GM21367 (cell line): Measurements from ENCODE around the gene DNAH6.

Experiments used
- ATAC-seq: cut with Tn5 transposase; IDR thresholded peaks from one replicate; pipeline ENCODE4 v1.9.1; 2021; ENCODE audit not compliant: unreplicated experiment

DNAH6 gene

GRCh38 chr2:84690225-84690624 lies 173.9 kb downstream of the DNAH6 start:
- no peak for ATAC-seq

GRCh38 chr2:84694088-84694622 lies 177.9 kb downstream of the DNAH6 start:
- ATAC-seq = no peak

DNA sequence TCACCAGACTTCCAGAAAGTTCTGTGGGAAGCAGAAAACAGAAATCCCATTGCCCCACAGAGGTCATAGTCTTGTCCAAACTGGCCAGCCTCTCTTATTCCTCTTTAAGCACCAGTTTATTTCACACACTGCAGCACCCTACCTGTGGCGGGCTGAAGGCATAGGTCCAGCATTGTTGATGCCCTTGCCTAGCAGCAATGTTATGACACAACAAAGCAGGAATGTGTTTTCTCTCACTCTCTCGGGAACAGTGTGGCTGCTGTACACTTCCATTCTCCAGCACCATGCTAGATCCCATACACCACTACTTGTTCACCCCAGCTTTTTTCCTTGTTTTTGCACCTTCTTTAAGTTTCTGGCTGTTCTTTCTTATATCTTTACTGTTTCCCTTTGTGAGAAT lies 181.6 kb downstream of the DNAH6 start:
- ATAC-seq = no peak

DNA sequence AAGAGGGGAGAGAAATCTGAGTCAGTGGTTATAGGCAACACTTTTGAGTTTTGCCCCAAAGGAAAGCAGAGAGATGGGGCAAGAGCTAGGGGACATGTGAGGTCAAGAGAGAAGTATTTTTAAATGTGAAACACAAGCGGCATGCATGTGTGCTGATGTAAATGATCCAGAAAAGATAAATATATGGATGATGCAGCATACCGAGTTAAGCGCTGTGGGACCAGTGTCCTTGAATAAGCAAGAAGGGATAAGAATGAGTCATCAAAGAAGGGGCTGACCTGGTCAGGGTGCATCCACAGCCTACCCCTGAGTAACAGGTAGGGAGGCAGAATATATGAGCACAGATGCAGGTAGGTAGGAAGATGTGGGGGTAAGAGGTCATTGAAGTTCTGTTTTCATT lies 183.7 kb downstream of the DNAH6 start:
- ATAC-seq = no peak

- ATAC-seq = no peak
Observed at GRCh38 chr2:84701880-84702279, 185.6 kb downstream of the DNAH6 start.

- no peak for ATAC-seq
Observed at GRCh38 chr2:84702941-84703340, 186.6 kb downstream of the DNAH6 start.

DNA sequence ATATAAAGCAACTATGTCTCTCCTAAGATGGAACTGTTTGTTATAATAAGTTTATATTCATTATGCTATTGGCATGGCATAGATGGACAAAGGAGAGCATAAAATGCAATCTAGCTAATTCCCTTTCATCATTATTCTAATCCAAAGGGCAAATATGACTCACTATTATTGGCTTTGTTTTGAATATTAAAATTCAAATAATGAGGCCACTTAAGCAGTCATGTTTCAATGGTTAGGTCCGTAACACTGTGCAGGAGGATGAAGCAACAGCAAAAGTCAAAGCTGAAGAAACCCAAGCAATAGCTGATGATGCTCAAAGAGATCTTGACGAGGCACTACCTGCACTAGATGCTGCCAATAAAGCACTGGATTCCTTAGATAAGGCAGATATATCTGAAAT lies 187.5 kb downstream of the DNAH6 start:
- no peak for ATAC-seq

DNA sequence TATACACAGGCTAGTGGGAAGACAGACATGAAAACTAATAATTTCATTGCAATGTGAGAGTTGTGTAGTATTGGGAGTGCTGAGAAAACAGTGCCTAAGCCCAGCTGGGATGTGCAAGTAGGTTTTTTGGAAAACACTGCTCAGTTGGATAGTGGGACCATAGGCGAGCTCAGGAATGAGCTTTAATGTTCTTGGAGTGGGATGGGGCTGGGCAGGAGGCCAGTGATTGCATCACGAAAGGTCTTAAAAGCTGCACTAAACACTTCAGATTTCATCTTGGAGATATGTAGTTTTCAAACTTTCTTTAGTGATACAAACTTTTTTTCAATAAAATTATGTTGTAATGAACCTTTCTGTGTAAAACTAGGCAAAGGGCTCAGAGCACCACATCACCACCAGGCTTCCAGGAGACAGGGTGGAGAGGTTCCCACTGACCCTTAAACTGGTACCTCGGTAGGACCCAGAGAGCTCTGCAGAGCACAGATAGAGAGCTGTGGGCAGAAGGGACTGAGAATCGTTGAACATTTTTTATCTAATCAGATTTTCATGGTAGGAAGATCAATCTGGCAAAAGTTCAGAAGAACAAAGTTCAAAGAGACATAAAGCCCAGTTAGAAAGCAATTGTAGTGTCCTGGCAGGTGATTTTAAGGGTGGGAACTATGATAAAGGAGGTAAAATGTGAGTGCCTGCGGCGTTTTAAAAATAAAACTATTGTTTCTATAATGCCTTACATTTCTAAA lies 188.4 kb downstream of the DNAH6 start:
- ATAC-seq = no peak

DNA sequence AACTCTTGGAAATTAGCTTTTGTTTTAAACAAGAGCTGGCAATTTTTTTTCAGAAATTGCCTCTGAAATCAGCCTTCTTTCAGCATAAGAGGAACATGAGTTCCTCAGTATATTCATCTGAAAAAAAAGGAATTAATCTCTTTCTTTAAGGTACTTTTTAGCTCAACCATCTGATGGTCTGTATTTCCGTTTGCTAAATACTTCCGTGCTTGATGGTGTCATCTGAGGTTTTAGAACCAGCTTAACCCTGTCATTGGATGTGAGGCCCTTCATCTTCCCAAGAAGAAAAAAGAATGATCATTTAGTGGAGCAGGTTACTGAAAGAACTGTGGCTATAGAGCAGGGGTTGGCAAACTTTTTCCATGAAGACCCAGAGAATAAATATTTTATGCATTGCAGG lies 189.6 kb downstream of the DNAH6 start:
- ATAC-seq = no peak

DNA sequence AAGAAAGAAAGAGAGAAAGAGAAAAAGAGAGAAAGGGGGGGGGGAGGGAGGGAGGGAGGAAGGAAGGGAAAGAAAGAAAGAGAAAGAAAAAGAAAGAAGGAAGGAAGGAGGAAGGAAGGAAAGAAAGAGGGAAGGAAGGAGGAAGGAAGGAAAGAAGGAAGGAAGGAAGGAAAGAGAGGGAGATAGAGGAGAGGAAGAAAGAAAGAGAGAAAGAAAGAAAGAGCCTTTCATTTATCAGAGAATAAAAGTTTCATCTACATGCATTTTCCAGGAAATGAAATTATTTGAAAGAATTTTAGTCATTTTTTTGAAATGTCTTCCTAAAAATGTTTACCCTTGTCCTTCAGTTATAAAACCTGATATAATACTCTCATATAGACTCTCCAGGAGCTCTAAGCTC lies 192.1 kb downstream of the DNAH6 start:
- no peak for ATAC-seq

GRCh38 chr2:84711651-84712050 lies 195.4 kb downstream of the DNAH6 start:
- ATAC-seq = no peak

GRCh38 chr2:84713441-84713840 lies 197.1 kb downstream of the DNAH6 start:
- no peak for ATAC-seq

GRCh38 chr2:84716564-84716963 lies 200.3 kb downstream of the DNAH6 start:
- no peak for ATAC-seq

- no peak for ATAC-seq
Observed at GRCh38 chr2:84717302-84717701, 201.0 kb downstream of the DNAH6 start.

DNA sequence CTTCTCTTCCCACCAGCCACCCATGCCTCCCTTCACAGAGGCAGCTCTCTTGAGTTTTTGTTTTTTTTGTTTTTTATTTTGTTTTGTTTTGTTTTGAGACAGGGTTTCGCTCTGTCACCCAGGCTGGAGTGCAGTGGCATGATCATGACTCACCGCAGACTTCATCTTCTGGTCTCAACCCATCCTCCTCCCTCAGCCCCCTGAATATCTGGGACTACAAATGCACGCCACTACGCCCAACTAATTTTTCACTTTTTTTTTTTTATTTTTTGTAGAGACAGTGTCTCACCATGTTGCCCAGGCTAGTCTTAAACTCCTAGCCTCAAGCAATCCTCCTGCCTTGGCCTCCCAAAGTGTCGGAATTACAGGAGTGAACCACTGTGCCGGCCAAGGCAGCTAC lies 203.1 kb downstream of the DNAH6 start:
- ATAC-seq = no peak

- no peak for ATAC-seq
Observed at GRCh38 chr2:84723831-84724230, 207.5 kb downstream of the DNAH6 start.

GRCh38 chr2:84725717-84726116 lies 209.4 kb downstream of the DNAH6 start:
- ATAC-seq = no peak

DNA sequence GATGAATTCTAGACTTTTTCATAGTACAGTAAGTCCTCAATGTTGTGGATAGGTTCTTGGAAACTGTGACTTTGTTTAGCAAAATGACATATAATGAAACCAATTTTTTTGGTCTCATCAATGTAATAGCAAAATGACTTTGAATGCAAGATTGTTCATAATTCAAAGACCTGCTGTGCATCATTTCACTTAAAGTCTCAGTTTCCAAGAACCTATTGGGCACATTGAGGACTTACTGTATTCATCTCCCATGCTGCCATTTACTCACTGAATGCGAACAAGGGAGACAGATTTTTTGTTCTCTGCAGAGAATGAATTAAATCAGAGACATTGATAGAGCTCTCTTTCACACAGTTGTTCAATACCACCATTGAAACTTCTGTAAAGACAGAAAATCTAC lies 211.0 kb downstream of the DNAH6 start:
- no peak for ATAC-seq

- ATAC-seq = no peak
Observed at GRCh38 chr2:84729224-84729623, 212.9 kb downstream of the DNAH6 start.

- no peak for ATAC-seq
Observed at GRCh38 chr2:84731185-84731584, 214.9 kb downstream of the DNAH6 start.

- no peak for ATAC-seq
Observed at GRCh38 chr2:84732897-84733778, 216.8 kb downstream of the DNAH6 start.

- no peak for ATAC-seq
Observed at GRCh38 chr2:84735389-84735788, 219.1 kb downstream of the DNAH6 start.
